HEK293 (cell line): ENCODE data around the gene BRWD1.

ENCODE experiments used
- BCL6B ChIP-seq: fragments of 450-650 bp; formaldehyde crosslinking; IDR thresholded peaks from 2 replicates; pipeline ENCODE4 v1.5.1; 2017; ENCODE audit warnings: missing biosample characterization, missing genetic modification characterization
- KLF1 ChIP-seq: fragments of 450-650 bp; formaldehyde crosslinking; IDR thresholded peaks from 2 replicates; pipeline ENCODE4 v1.5.1; 2016; ENCODE audit warnings: missing biosample characterization, missing genetic modification characterization
- MYNN ChIP-seq: fragments of 450-650 bp; formaldehyde crosslinking; IDR thresholded peaks from 2 replicates; pipeline ENCODE4 v1.5.1; 2016; ENCODE audit warnings: missing biosample characterization, missing genetic modification characterization, borderline replicate concordance
- RBAK ChIP-seq: fragments of 450-650 bp; formaldehyde crosslinking; IDR thresholded peaks from 2 replicates; pipeline ENCODE4 v1.5.1; 2016; ENCODE audit warnings: missing biosample characterization, missing genetic modification characterization
- REPIN1 ChIP-seq: fragments of 450-650 bp; formaldehyde crosslinking; IDR thresholded peaks from 2 replicates; pipeline ENCODE4 v1.5.1; 2017; ENCODE audit warnings: missing biosample characterization, missing genetic modification characterization, low read depth
- SCRT1 ChIP-seq: fragments of 450-650 bp; formaldehyde crosslinking; IDR thresholded peaks from 2 replicates; pipeline ENCODE4 v1.5.1; 2016; ENCODE audit warnings: missing biosample characterization, missing genetic modification characterization, borderline replicate concordance
- TRIM28 ChIP-seq: IDR thresholded peaks from 2 replicates; pipeline ENCODE4 v1.6.1; 2011; ENCODE audit warnings: low read length, control low read depth, borderline replicate concordance
- WT1 ChIP-seq: fragments of 450-650 bp; formaldehyde crosslinking; IDR thresholded peaks from 2 replicates; pipeline ENCODE4 v1.5.1; 2016; ENCODE audit warnings: missing biosample characterization, missing genetic modification characterization
- ZBTB8A ChIP-seq: fragments of 450-650 bp; formaldehyde crosslinking; IDR thresholded peaks from 2 replicates; pipeline ENCODE4 v1.5.1; 2016; ENCODE audit warnings: missing biosample characterization, missing genetic modification characterization
- ZFP3 ChIP-seq: fragments of 450-650 bp; formaldehyde crosslinking; IDR thresholded peaks from 2 replicates; pipeline ENCODE4 v1.5.1; 2016; ENCODE audit warnings: low read depth, missing biosample characterization, missing genetic modification characterization
- ZNF140 ChIP-seq: fragments of 450-650 bp; formaldehyde crosslinking; IDR thresholded peaks from 2 replicates; pipeline ENCODE4 v1.5.1; 2016; ENCODE audit warnings: missing biosample characterization, missing genetic modification characterization
- ZNF23 ChIP-seq: fragments of 450-650 bp; formaldehyde crosslinking; IDR thresholded peaks from 2 replicates; pipeline ENCODE4 v1.5.1; 2016; ENCODE audit warnings: missing biosample characterization, missing genetic modification characterization, borderline replicate concordance
- ZNF239 ChIP-seq: fragments of 450-650 bp; formaldehyde crosslinking; IDR thresholded peaks from 2 replicates; pipeline ENCODE4 v1.5.1; 2016; ENCODE audit warnings: missing biosample characterization, missing genetic modification characterization
- ZNF266 ChIP-seq: fragments of 450-650 bp; formaldehyde crosslinking; IDR thresholded peaks from 2 replicates; pipeline ENCODE4 v1.5.1; 2016; ENCODE audit warnings: missing biosample characterization, missing genetic modification characterization, low read depth
- ZNF274 ChIP-seq, 2 experiments: fragments of 200-500 bp in 1 of 2; fragments of 450-650 bp in 1 of 2; sonication (Bioruptor generic) in 1 of 2; formaldehyde crosslinking in 1 of 2; IDR thresholded peaks; 2 replicates each; pipeline versions ENCODE4 v1.5.1 to v1.6.1; 2014 to 2016; ENCODE audit warnings: borderline replicate concordance in 1 of 2, inconsistent platforms in 1 of 2, low read length in 1 of 2, missing biosample characterization in 1 of 2, missing genetic modification characterization in 1 of 2
- ZNF335 ChIP-seq: fragments of 450-650 bp; formaldehyde crosslinking; conservative IDR thresholded peaks from 2 replicates; pipeline ENCODE4 v1.5.1; 2016; ENCODE audit warnings: missing biosample characterization, missing genetic modification characterization
- ZNF394 ChIP-seq: fragments of 450-650 bp; formaldehyde crosslinking; IDR thresholded peaks from 2 replicates; pipeline ENCODE4 v1.5.1; 2016; ENCODE audit warnings: missing biosample characterization, missing genetic modification characterization, mild to moderate bottlenecking, moderate library complexity, borderline replicate concordance
- ZNF488 ChIP-seq: fragments of 450-650 bp; formaldehyde crosslinking; IDR thresholded peaks from 2 replicates; pipeline ENCODE4 v1.5.1; 2016; ENCODE audit warnings: missing biosample characterization, missing genetic modification characterization
- ZNF529 ChIP-seq: fragments of 450-650 bp; formaldehyde crosslinking; IDR thresholded peaks from 2 replicates; pipeline ENCODE4 v1.5.1; 2017; ENCODE audit warnings: missing genetic modification characterization, missing biosample characterization; ENCODE audit not compliant: insufficient replicate concordance
- ZNF561 ChIP-seq: fragments of 450-650 bp; IDR thresholded peaks from 2 replicates; pipeline ENCODE4 v1.5.1; 2018; ENCODE audit warnings: missing biosample characterization, missing genetic modification characterization, borderline replicate concordance
- ZNF624 ChIP-seq: fragments of 450-650 bp; formaldehyde crosslinking; IDR thresholded peaks from 2 replicates; pipeline ENCODE4 v1.5.1; 2017; ENCODE audit warnings: missing biosample characterization, missing genetic modification characterization
- ZNF626 ChIP-seq: fragments of 450-650 bp; sonication (Bioruptor Pico); formaldehyde crosslinking; IDR thresholded peaks from 2 replicates; pipeline ENCODE4 v1.5.1; 2018; ENCODE audit warnings: missing biosample characterization, missing genetic modification characterization, inconsistent platforms
- ZNF629 ChIP-seq: fragments of 450-650 bp; formaldehyde crosslinking; IDR thresholded peaks from 2 replicates; pipeline ENCODE4 v1.5.1; 2017; ENCODE audit warnings: missing biosample characterization, missing genetic modification characterization
- ZNF654 ChIP-seq: fragments of 450-650 bp; formaldehyde crosslinking; IDR thresholded peaks from 2 replicates; pipeline ENCODE4 v1.5.1; 2016; ENCODE audit warnings: low read depth, missing biosample characterization, missing genetic modification characterization
- ZNF660 ChIP-seq: fragments of 450-650 bp; IDR thresholded peaks from 2 replicates; pipeline ENCODE4 v1.5.1; 2018; ENCODE audit warnings: missing biosample characterization, mild to moderate bottlenecking, missing genetic modification characterization
- ZNF664 ChIP-seq: fragments of 450-650 bp; formaldehyde crosslinking; IDR thresholded peaks from 2 replicates; pipeline ENCODE4 v1.5.1; 2016; ENCODE audit warnings: missing biosample characterization, missing genetic modification characterization
- ZNF785 ChIP-seq: fragments of 450-650 bp; formaldehyde crosslinking; IDR thresholded peaks from 2 replicates; pipeline ENCODE4 v1.5.1; 2016; ENCODE audit warnings: missing biosample characterization, missing genetic modification characterization
- ZNF837 ChIP-seq: fragments of 450-650 bp; formaldehyde crosslinking; IDR thresholded peaks from 2 replicates; pipeline ENCODE4 v1.5.1; 2016; ENCODE audit warnings: missing biosample characterization, missing genetic modification characterization
- ZNF843 ChIP-seq: fragments of 450-650 bp; formaldehyde crosslinking; IDR thresholded peaks from 2 replicates; pipeline ENCODE4 v1.5.1; 2016; ENCODE audit warnings: missing biosample characterization, missing genetic modification characterization
- ZSCAN23 ChIP-seq: fragments of 450-650 bp; formaldehyde crosslinking; IDR thresholded peaks from 2 replicates; pipeline ENCODE4 v1.5.1; 2016; ENCODE audit warnings: missing biosample characterization, missing genetic modification characterization
- ZXDB ChIP-seq: fragments of 450-650 bp; formaldehyde crosslinking; IDR thresholded peaks from 2 replicates; pipeline ENCODE4 v1.5.1; 2016; ENCODE audit warnings: missing biosample characterization, missing genetic modification characterization
- TF ChIP-seq, protein P1 (sequence below): fragments of 450-650 bp; formaldehyde crosslinking; IDR thresholded peaks from 2 replicates; pipeline ENCODE4 v1.5.0; 2017; ENCODE audit warnings: missing biosample characterization, missing genetic modification characterization, borderline replicate concordance
- TF ChIP-seq, protein P2 (sequence below): fragments of 450-650 bp; formaldehyde crosslinking; IDR thresholded peaks from 2 replicates; pipeline ENCODE4 v1.5.1; 2017; ENCODE audit warnings: missing biosample characterization, missing genetic modification characterization
- TF ChIP-seq, protein P3 (sequence below): fragments of 450-650 bp; formaldehyde crosslinking; IDR thresholded peaks from 2 replicates; pipeline ENCODE4; 2016; ENCODE audit warnings: missing biosample characterization, missing genetic modification characterization

BRWD1 gene

DNA sequence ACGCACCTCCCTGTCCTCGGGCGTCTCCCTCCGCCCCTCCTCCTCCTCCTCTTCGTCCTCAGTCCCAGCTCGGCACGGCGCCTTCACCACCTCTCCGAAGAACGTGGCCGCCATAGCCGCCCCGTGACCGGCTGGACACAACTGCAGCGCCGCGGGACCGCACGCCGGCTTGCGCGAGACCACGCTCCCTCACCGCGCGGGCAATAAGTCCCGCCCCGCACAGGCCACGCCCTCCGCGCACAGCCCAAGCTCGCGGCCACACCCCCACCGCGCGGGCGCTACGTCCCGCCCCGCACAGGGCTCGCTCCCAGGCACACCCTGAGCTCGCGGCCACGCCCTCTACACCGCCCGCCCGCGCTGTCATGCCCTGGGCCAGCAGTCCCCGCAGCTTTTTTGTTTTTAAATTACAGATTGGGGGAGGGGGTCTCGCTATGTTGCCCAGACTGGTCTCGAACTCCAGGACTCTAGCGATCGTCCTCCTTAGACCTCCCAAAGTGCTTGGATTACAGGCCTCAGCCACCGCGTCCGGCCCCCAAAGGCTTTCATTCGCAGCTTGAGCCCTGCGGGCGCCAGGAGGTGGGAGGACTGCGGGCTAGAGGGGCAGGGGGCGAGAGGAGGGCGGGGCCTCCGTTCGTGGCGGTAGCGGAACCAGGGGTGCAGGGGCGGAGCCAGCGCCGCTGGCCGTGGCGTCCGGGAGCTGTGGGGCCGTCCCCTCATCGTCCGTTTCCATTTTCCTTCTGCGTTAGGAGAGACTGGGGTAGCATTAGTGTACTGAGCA, 130.0 kb downstream of the BRWD1 start, which contains the start of gene PSMG1 (continued):
- TF ChIP-seq ZNF23 (tag by site-specific recombination) (no peak), ZNF140 (tag by site-specific recombination) (no peak), ZNF239 (tag by site-specific recombination) (no peak), ZNF785 (no peak; the same call in 1 of the 2 replicates), ZNF488 (tag by site-specific recombination) (no peak), ZFP3 (tag by site-specific recombination) (no peak), ZNF843 (tag by site-specific recombination) (no peak; the same call in 1 of the 2 replicates), ZNF626 (tag by site-specific recombination) (no peak), SCRT1 (no peak), RBAK (tag by site-specific recombination) (no peak), ZNF837 (tag by site-specific recombination) (no peak), REPIN1 (peak; percentile 80; the same call in 1 of the 2 replicates), TRIM28 (peak; percentile 77), MYNN (tag by site-specific recombination) (no peak), ZNF335 (tag by site-specific recombination) (peak; percentile 98; the same call in 1 of the 2 replicates), WT1 (tag by site-specific recombination) (peak; percentile 55), KLF1 (tag by site-specific recombination) (peak; percentile 95), ZSCAN23 (tag by site-specific recombination) (peak; percentile 94), ZBTB8A (tag by site-specific recombination) (peak; percentile 100), ZNF629 (tag by site-specific recombination) (peak; percentile 72), BCL6B (no peak), ZNF394 (peak; percentile 69; the same call in 1 of the 2 replicates), ZXDB (tag by site-specific recombination) (peak; percentile 89), ZNF561 (tag by site-specific recombination) (peak; percentile 96), ZNF274 (IDR thresholded peaks at IDR 0.05; ENCODE audit: low read length) (no peak), ZNF274 (tag by site-specific recombination; IDR thresholded peaks at IDR 0.05; ENCODE audit: borderline replicate concordance) (no peak), ZNF266 (tag by site-specific recombination) (no peak; the same call in 1 of the 2 replicates), ZNF660 (tag by site-specific recombination) (peak; percentile 67), ZNF624 (tag by site-specific recombination) (no peak), ZNF654 (tag by site-specific recombination) (no peak), ZNF664 (tag by site-specific recombination) (no peak), ZNF529 (tag by site-specific recombination) (peak; percentile 6)
- TF ChIP-seq, protein P1, sequence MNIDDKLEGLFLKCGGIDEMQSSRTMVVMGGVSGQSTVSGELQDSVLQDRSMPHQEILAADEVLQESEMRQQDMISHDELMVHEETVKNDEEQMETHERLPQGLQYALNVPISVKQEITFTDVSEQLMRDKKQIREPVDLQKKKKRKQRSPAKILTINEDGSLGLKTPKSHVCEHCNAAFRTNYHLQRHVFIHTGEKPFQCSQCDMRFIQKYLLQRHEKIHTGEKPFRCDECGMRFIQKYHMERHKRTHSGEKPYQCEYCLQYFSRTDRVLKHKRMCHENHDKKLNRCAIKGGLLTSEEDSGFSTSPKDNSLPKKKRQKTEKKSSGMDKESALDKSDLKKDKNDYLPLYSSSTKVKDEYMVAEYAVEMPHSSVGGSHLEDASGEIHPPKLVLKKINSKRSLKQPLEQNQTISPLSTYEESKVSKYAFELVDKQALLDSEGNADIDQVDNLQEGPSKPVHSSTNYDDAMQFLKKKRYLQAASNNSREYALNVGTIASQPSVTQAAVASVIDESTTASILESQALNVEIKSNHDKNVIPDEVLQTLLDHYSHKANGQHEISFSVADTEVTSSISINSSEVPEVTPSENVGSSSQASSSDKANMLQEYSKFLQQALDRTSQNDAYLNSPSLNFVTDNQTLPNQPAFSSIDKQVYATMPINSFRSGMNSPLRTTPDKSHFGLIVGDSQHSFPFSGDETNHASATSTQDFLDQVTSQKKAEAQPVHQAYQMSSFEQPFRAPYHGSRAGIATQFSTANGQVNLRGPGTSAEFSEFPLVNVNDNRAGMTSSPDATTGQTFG (tag by site-specific recombination), result no peak; the same call in 1 of the 2 replicates
- TF ChIP-seq, protein P2, sequence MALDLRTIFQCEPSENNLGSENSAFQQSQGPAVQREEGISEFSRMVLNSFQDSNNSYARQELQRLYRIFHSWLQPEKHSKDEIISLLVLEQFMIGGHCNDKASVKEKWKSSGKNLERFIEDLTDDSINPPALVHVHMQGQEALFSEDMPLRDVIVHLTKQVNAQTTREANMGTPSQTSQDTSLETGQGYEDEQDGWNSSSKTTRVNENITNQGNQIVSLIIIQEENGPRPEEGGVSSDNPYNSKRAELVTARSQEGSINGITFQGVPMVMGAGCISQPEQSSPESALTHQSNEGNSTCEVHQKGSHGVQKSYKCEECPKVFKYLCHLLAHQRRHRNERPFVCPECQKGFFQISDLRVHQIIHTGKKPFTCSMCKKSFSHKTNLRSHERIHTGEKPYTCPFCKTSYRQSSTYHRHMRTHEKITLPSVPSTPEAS (tag by site-specific recombination), result no peak; the same call in 1 of the 2 replicates
- TF ChIP-seq, protein P3, sequence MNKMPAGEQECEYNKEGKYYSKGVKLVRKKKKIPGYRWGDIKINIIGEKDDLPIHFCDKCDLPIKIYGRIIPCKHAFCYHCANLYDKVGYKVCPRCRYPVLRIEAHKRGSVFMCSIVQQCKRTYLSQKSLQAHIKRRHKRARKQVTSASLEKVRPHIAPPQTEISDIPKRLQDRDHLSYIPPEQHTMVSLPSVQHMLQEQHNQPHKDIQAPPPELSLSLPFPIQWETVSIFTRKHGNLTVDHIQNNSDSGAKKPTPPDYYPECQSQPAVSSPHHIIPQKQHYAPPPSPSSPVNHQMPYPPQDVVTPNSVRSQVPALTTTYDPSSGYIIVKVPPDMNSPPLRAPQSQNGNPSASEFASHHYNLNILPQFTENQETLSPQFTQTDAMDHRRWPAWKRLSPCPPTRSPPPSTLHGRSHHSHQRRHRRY (tag by site-specific recombination), result 0 out of 2 replicates have a peak, but pooled peaks have one; percentile 37
